NCI-H2227 treated with DMSO at 0.1 percent for 48 hours (cell line): ENCODE measurements around the gene CALCR.

ENCODE experiments used
- DNase-seq: peaks from one replicate; lab custom pipeline; 2025; lab: John Stamatoyannopoulos, UW

CALCR gene

GRCh38 chr7:93448176-93448575 is 126.3 kb downstream of the CALCR start:
- DNase-seq: no peak

- DNase-seq: no peak
These were observed 127.0 kb downstream of the CALCR start for GRCh38 chr7:93447509-93447908.

DNA sequence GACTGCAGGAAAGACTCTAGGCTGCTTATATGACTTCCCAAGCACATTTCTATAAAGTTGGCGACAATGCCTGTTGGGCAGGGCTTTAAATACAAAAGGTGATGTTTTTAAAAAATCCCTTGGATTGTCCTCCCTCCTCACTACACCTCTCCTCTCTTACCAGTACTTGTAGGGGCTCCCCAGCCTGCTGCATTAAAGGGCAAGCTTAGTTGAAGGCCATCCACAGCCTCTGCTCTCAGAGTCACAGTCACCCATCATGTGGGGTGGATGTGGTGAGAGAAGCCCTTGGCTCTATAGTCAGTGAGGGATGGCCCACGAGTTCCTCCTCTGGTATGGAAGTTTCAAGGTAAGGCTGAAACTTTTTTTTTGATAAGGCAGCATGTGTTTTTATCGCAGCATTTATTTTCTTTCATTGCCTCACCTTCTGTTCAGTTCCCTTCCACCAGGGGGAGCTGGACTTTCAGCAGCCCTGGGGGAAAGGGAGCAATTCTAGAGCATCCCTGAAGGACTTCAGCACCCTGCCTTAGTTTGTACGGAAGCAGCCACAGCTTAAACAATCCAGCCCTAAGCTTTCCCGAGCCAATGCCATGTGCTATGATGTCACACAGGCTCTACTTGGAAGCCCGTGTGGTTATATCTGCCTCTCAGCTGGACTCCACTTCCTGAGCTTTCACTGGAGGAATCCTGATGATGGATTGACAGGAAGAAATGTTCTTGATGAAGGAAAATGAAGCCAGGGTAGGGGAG is 131.9 kb downstream of the CALCR start:
- DNase-seq: no peak

GRCh38 chr7:93435791-93436190 is 138.7 kb downstream of the CALCR start:
- no peak for DNase-seq

- no peak for DNase-seq
These were observed 142.4 kb downstream of the CALCR start for GRCh38 chr7:93432130-93432529.

DNA sequence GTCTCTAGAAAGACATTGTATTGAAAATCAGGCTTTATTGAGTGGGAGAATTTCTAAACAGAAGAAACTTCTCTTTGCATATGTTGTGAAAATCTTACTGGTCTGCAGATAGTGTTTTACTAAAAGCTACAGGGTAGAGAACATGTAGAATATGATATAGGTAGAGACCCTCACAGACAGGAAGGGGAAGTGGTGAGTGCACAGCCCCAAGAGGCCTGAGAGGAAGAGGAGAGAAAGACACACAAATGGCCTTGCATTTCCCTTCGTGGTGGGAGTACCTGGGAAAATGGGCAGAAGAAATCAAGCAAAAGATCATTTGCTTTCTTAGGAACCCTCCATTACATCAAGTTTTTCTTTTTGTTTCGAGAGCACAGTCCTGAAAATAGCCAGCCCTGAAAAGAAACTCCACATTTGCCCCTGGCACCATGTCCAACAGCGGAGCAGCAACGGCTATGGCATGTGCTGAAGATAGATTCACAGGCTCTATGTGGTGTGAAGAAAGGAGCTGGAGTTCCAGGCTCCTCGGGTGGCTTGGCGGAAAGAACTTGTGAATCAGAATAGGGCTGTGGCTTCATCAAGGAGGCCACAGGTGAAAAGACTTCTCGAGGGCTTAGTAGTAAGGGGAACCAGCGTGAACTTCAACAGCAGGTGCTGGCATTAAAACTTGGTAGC is 143.5 kb downstream of the CALCR start:
- no peak for DNase-seq

GRCh38 chr7:93429563-93429962 is 145.0 kb downstream of the CALCR start:
- no peak for DNase-seq

- DNase-seq: no peak
These were observed 147.4 kb downstream of the CALCR start for GRCh38 chr7:93427107-93427506.

GRCh38 chr7:93426155-93426696 is 148.3 kb downstream of the CALCR start:
- DNase-seq: no peak

GRCh38 chr7:93414574-93414973 is 159.9 kb downstream of the CALCR start:
- DNase-seq: no peak

- DNase-seq: no peak
These were observed 165.2 kb downstream of the CALCR start for GRCh38 chr7:93409324-93409723.

GRCh38 chr7:93407239-93407638 is 167.3 kb downstream of the CALCR start:
- no peak for DNase-seq

DNA sequence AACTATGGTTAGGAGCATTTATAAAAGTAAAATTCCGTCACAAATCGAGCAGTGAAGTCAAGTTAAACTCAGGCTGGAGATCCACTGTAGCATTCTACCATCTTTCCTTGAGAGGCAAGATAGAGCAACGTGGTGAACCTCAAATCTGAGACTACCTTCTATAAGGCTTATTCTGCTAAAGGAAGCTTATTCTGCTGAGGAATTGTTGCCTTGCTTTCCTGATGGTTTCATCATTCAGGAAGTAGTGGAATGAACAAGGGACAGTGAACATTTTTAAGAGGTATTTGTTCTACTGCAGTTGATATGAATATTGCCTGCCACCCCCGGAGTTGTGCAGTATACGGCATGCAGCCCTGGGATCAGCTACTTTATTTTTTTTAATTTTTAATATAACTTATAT is 171.6 kb downstream of the CALCR start:
- no peak for DNase-seq

- no peak for DNase-seq
These were observed 174.9 kb downstream of the CALCR start for GRCh38 chr7:93399642-93400041.

DNA sequence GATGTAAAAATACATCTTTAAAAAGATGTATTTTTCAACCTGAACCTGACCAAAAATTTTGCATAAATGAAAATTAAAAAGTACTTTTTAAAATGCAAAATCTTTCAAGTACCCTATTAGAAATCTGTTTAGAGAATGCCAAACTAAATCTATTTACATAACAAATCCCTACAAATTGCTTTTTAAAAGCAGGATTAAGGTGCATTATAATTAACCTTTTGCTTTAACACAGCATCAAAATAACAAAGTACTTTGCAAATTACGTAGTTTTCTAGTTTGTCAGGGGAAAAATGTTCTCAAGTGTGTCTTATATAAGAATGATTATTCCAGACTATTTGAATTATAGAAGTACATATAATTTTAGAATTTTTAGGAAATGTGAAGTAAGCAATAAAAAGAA is 181.5 kb downstream of the CALCR start:
- DNase-seq: no peak

GRCh38 chr7:93390660-93391059 is 183.9 kb downstream of the CALCR start:
- DNase-seq: no peak

DNA sequence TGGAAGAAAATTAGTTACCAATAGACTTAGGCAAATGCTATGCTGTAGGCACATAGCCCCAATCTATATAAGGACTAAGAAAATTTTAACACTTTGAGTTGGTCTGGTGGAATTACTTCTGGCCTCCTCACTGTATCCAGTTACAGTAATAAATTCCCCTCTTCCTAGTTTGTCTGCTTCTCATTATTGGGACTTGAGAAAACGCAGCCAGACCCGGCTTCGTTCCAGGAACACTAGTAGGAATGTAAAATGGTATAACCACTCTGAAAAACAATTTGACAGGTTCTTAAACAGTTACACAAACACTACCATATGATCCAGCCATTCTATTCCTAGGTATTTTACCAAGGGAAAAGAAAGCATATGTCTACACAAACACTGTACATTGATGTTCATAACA is 192.2 kb downstream of the CALCR start:
- no peak for DNase-seq

- no peak for DNase-seq
These were observed 196.3 kb downstream of the CALCR start for GRCh38 chr7:93378131-93378760.

DNA sequence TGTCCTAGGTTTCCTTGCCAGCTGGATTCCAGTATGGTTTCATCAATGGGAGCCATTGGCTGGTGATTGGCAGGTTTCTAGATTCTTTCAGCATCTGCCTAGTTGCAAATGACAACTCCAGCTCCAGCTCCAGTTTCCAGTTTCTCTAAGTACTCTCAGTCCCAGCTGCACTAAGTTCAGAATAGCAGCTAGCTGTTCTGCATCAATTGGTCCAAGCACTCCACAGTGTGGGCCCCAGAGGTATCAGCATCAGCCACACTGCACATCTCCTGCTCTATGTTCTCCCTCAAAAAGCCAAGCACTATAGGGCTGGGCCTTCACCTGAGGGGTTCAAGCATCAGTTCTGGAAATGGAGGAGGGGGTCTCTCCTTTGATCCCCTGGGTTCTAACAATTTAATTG is 198.9 kb downstream of the CALCR start:
- DNase-seq: no peak
